ENCODE data around the gene TMEM175.

- TF ChIP-seq CTCF (conservative IDR thresholded peaks at IDR 0.05; ENCODE audit: low read depth, low read length) (no peak), EZH2 (IDR thresholded peaks at IDR 0.05; ENCODE audit: low read length, unreplicated experiment) (no peak), EZH2phosphoT487 (IDR thresholded peaks at IDR 0.05; ENCODE audit: borderline replicate concordance, low read length) (no peak)
Measured at GRCh38 chr4:949656-950055, 17.4 kb downstream of the TMEM175 start.

All from PC-3 (cell line).